GM13976 (cell line): ENCODE data around the gene TGM4.
A peak's percentile ranks its signal among the peaks of the same experiment; 100 is the strongest.

Source experiments
- DNase-seq: peaks from one replicate; pipeline ENCODE4 v3.0.0; 2012; ENCODE audit warnings: low spot score
- CTCF ChIP-seq: IDR thresholded peaks from 2 replicates; pipeline ENCODE4 v1.5.1; 2012; ENCODE audit warnings: borderline replicate concordance, mild to moderate bottlenecking; ENCODE audit not compliant: insufficient read depth; ENCODE audit errors: extremely low read depth, missing control alignments, control extremely low read depth
- in situ Hi-C: fragments of 300-500 bp; cut with MboI; formaldehyde crosslinking; loops from one replicate; pipeline ENCODE4 v1.12.0; 2022; ENCODE audit warnings: low sequenced_read_pairs, mixed read lengths, inconsistent platforms; ENCODE audit not compliant: unreplicated experiment

Gene TGM4

GRCh38 chr3:44861412-44862225 lies 12.8 kb upstream of the TGM4 start, which contains the start of gene TMEM42:
Gene TMEM42, plus strand, starts transcription at chr3:44861912. Its CDS starts 13 bp downstream, at chr3:44861925.
- TF ChIP-seq CTCF = peak; percentile 13
- in situ Hi-C loops = no loop called here
- DNase-seq = peak; percentile 97

GRCh38 chr3:44862226-44862637 lies 12.2 kb upstream of the TGM4 start:
- DNase-seq = peak; percentile 53
- in situ Hi-C loops = no loop called here
- TF ChIP-seq CTCF = no peak

GRCh38 chr3:44865272-44866035 lies 9.0 kb upstream of the TGM4 start:
- no peak for TF ChIP-seq CTCF
- no peak for DNase-seq
- in situ Hi-C loops = no loop called here

GRCh38 chr3:44867421-44868111 lies 6.8 kb upstream of the TGM4 start:
- no peak for TF ChIP-seq CTCF
- DNase-seq = no peak
- in situ Hi-C loops = no loop called here

GRCh38 chr3:44870375-44871061 lies 3.9 kb upstream of the TGM4 start:
- no peak for DNase-seq
- TF ChIP-seq CTCF = no peak
- in situ Hi-C loops = no loop called here

- TF ChIP-seq CTCF = no peak
- no peak for DNase-seq
- in situ Hi-C loops = no loop called here
Observed at GRCh38 chr3:44875596-44875995, 1.2 kb downstream of the TGM4 start.
